Measurements from ENCODE around the gene TEC.

GRCh38 chr4:48180234-48180633, 89.4 kb downstream of the TEC start:
- TF ChIP-seq CTCF (conservative IDR thresholded peaks at IDR 0.05; ENCODE audit: low read length) (no peak), EZH2phosphoT487 (IDR thresholded peaks at IDR 0.05; ENCODE audit: borderline replicate concordance, low read depth, low read length) (no peak)
